CD4-positive, alpha-beta memory T cell (primary cell): ENCODE results near the gene SMCO4. TPM values are rescaled to one million over a fixed set of nuclear protein-coding genes. Genes with fewer than 3 reads are reported as not detected.
A peak's percentile ranks its signal among the peaks of the same experiment; 100 is the strongest.
"Not testable (repeated sequence)": the region's sequence is repeated elsewhere in the genome, so short reads cannot be mapped to it uniquely, and the experiment has no call there.

Source experiments
- CTCF ChIA-PET: fragments of 350-600 bp; sonication (Branson Sonifier 250); formaldehyde crosslinking; loops from one replicate; lab custom pipeline; 2021; ENCODE audit warnings: inconsistent platforms; ENCODE audit not compliant: partially characterized antibody; lab: Charles Lee
- POLR2A ChIA-PET: fragments of 350-600 bp; sonication (Branson Sonifier 250); formaldehyde crosslinking; loops from one replicate; lab custom pipeline; 2021; ENCODE audit not compliant: partially characterized antibody; lab: Charles Lee
- DNase-seq, 5 donors: peaks; one replicate each; pipeline versions ENCODE4 v3.0.0 to v3.0.0-alpha.2; 2020 to 2022; ENCODE audit warnings: mixed read lengths in 1 of 5
- H3K27ac ChIP-seq: one replicate; pipeline ENCODE4 v1.7.0; 2013; ENCODE audit warnings: low read depth, low read length
- H3K27me3 ChIP-seq: 2 replicates; pipeline ENCODE4 v1.7.0; 2013; ENCODE audit warnings: mild to moderate bottlenecking, low read length, moderate library complexity; ENCODE audit not compliant: insufficient read depth
- H3K36me3 ChIP-seq: 2 replicates; pipeline ENCODE4 v1.7.0; 2013; ENCODE audit warnings: mild to moderate bottlenecking, low read length, moderate library complexity; ENCODE audit not compliant: insufficient read depth
- H3K4me1 ChIP-seq: 2 replicates; pipeline ENCODE4 v1.7.0; 2013; ENCODE audit warnings: mild to moderate bottlenecking, low read length, moderate library complexity; ENCODE audit not compliant: insufficient read depth
- H3K4me3 ChIP-seq, 2 donors: one replicate each; pipeline ENCODE4 v1.7.0; 2013; ENCODE audit warnings: low read length in 2 of 2, mild to moderate bottlenecking in 1 of 2
- H3K9me3 ChIP-seq, 2 donors: one replicate each; pipeline ENCODE4 v1.7.0; 2013; ENCODE audit warnings: low read length in 2 of 2, control low read depth in 1 of 2; ENCODE audit not compliant: control insufficient read depth in 1 of 2
- H3K27ac Mint-ChIP-seq, 7 donors: one replicate each; pipeline ENCODE4 v1.8.0; 2020 to 2021; ENCODE audit warnings: mixed read lengths in 7 of 7, mild to moderate bottlenecking in 6 of 7, inconsistent platforms in 3 of 7, moderate library complexity in 3 of 7
- H3K27me3 Mint-ChIP-seq, 2 donors: one replicate each; pipeline ENCODE4 v1.8.0; 2020 to 2021; ENCODE audit warnings: mixed read lengths in 2 of 2
- H3K36me3 Mint-ChIP-seq, 2 donors: one replicate each; pipeline ENCODE4 v1.8.0; 2020 to 2021; ENCODE audit warnings: mixed read lengths in 2 of 2, inconsistent platforms in 1 of 2, mild to moderate bottlenecking in 1 of 2
- H3K4me1 Mint-ChIP-seq, 4 donors: one replicate each; pipeline ENCODE4 v1.8.0; 2020 to 2021; ENCODE audit warnings: mixed read lengths in 4 of 4, mild to moderate bottlenecking in 1 of 4
- H3K4me3 Mint-ChIP-seq, 8 donors: one replicate each; pipeline ENCODE4 v1.8.0; 2020 to 2021; ENCODE audit warnings: mixed read lengths in 8 of 8, mild to moderate bottlenecking in 7 of 8, moderate library complexity in 6 of 8, inconsistent platforms in 3 of 8
- H3K9me3 Mint-ChIP-seq, 8 donors: one replicate each; pipeline ENCODE4 v1.8.0; 2020 to 2021; ENCODE audit warnings: mixed read lengths in 8 of 8, mild to moderate bottlenecking in 5 of 8, inconsistent platforms in 3 of 8, moderate library complexity in 1 of 8
- intact Hi-C: fragments of 100-400 bp; cut with micrococcal nuclease; formaldehyde crosslinking; loops from one replicate; pipeline ENCODE4 v1.15.1; 2023
- polyA plus RNA-seq, 2 donors: library from polyadenylated mRNA; unstranded; fragments of 300-500 nt; fragmentation: Illumina TruSeq; gene quantifications; one replicate each; pipeline ENCODE4 v1.2.3, GENCODE V29; 2021
- total RNA-seq, 2 experiments: library from RNA; stranded (reverse); gene quantifications; one replicate each; pipeline ENCODE4 v1.2.3, GENCODE V29; 2021

Gene SMCO4, protein sequence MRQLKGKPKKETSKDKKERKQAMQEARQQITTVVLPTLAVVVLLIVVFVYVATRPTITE
- 10 to 100 TPM; 14.5 to 14.7 TPM for total RNA-seq
- polyA plus RNA-seq, result 10 to 100 TPM; 13.1 to 16.2 TPM

DNA sequence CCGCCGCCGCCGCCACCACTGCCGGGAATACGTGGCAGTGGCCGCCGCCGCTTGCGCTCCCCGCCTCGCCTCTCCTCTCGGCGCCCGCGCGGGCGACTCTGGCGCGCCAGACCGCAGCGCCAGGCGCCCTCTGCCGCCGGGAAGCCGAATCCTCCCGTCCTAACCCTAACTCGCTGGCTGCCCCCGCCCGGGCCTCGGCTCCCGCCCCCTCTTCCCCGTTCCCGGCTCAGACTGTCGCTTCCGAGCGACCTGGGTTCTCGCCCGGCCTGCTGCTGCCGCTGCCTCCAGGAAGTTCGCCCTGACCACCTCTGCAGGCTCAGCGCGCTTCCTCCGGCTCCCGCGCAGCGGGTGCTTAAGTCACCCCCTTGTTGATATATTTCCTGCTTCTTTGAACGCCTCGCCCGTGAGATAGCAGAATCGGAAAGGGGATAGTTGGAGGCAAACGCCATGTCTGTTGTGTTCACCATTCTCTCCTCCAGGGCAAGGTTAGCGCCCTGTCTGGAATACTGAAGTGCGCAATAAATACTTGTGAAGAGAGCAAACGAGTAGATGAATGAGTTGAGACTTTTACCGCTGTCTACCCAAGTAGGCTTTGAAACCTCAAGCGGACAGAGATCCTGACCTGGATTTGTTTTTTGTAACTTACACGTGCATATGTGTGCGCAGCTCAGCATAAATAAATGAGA is at the start of gene SMCO4:
SMCO4 (minus strand) TSS at position 100 of the 686 bp plus-strand sequence. CDS start 64,202 bp downstream, outside the sequence.
- intact Hi-C loops, result loop anchor here (1.0 to 10.0 kb wide), 7 partner anchors 107 to 949 kb away; partner anchors contain the start of genes ANKRD49, C11orf54, MRE11 and TAF1D
- Histone ChIP-seq H3K9me3 (no peaks in the 10 kb centered on the region), H3K27me3 (no peaks in the 10 kb centered on the region), H3K4me1 (peaks cover 13% of the 10 kb centered on the region), H3K36me3 (no peaks in the 10 kb centered on the region), H3K27ac (peak within 1 kb of the TSS; percentile 41), H3K4me3 (peak within 1 kb of the TSS; percentile 39 to 54)
- DNase-seq, result peak; percentile 58 to 70 (median 59)
- Mint-ChIP-seq H3K27me3 (peaks cover 0 to 3% of the 10 kb centered on the region in 2 donors), H3K4me3 (peak within 1 kb of the TSS; percentile 88 to 96 (median 92)), H3K27ac (peak within 1 kb of the TSS; percentile 79 to 93 (median 88)), H3K9me3 (no peaks in the 10 kb centered on the region), H3K36me3 (peaks cover 0 to 5% of the 10 kb centered on the region in 2 donors), H3K4me1 (peaks cover 21 to 37% (median 29%) of the 10 kb centered on the region in 4 donors)
- ChIA-PET POLR2A (interaction anchor here (2.1 to 2.3 kb wide), 2 partner anchors 11 to 17 kb away, joined by 14 to 17 read pairs; no protein-coding TSS in a partner anchor), CTCF (interaction anchor here (0.6 to 1.0 kb wide), 3 partner anchors 109 to 542 kb away, joined by 3 to 4 read pairs (median 3); no protein-coding TSS in a partner anchor)

DNA sequence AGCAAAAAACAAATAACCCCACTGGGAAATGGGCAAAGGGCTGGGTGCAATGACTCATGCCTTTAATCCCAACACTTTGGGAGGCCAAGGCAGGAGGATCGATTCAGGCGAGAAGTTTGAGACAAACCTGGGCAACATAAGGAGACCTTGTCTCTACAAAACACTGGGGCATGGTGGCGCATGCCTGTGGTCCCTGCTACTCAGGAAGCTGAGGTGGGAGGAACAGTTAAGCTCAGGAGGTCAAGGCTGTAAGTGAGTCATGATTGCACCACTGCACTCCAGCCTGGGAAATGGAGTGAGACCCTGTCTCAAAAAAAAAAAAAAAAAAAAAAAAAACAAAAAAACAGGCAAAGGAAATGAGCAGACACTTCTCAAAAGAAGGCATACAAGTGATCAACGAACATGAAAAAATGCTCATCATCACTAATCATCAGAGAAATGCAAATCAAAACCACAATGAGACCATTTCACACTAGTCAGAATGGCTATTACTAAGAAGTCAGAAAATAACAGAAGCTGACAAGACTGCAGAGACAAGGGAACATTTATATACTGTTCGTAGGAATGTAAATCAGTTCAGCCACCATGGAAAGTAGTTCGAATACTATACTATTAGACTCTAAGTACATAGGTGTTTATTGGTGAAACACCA is 48.2 kb upstream of the SMCO4 start:
- POLR2A ChIA-PET, result no interaction called here
- no peaks in the 10 kb centered on the region for H3K9me3 ChIP-seq
- Mint-ChIP-seq H3K27me3 (peaks cover 0 to 3% of the 10 kb centered on the region in 2 donors), H3K36me3 (no peaks in the 10 kb centered on the region), H3K9me3 (no peaks in the 10 kb centered on the region), H3K27ac (peak overlapping the region in 1 of 7 donors; percentile 29), H3K4me3 (no peak overlapping the region), H3K4me1 (peaks cover 0 to 8% (median 0%) of the 10 kb centered on the region in 4 donors)
- CTCF ChIA-PET, result no interaction called here
- H3K36me3 ChIP-seq, result no peaks in the 10 kb centered on the region
- H3K27ac ChIP-seq, result no peak overlapping the region
- no peaks in the 10 kb centered on the region for H3K27me3 ChIP-seq
- no peak overlapping the region for H3K4me3 ChIP-seq
- no peak for DNase-seq
- no peaks in the 10 kb centered on the region for H3K4me1 ChIP-seq
- intact Hi-C loops, result no loop called here

DNA sequence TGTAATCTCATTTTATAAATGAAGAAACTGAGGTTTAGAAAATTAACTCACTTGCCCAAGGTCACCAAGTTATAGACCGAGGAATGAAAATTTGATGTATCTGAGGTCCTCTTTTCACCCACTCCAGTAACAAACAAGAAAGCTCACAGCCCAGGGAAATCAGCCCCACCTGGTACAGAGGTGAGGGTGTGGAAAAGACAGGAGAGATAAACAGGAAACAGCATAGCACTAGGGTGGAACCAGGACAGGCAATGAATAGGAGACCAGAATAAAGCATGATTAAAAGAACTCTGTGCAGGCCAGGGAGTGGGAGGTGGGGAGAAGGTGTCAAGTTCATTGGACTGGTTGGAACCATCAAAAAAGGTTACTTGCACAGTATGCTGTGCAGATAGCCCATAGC is 46.2 kb upstream of the SMCO4 start:
- Mint-ChIP-seq H3K27ac (no peak overlapping the region), H3K4me1 (peaks cover 0 to 8% (median 0%) of the 10 kb centered on the region in 4 donors), H3K36me3 (no peaks in the 10 kb centered on the region)

DNA sequence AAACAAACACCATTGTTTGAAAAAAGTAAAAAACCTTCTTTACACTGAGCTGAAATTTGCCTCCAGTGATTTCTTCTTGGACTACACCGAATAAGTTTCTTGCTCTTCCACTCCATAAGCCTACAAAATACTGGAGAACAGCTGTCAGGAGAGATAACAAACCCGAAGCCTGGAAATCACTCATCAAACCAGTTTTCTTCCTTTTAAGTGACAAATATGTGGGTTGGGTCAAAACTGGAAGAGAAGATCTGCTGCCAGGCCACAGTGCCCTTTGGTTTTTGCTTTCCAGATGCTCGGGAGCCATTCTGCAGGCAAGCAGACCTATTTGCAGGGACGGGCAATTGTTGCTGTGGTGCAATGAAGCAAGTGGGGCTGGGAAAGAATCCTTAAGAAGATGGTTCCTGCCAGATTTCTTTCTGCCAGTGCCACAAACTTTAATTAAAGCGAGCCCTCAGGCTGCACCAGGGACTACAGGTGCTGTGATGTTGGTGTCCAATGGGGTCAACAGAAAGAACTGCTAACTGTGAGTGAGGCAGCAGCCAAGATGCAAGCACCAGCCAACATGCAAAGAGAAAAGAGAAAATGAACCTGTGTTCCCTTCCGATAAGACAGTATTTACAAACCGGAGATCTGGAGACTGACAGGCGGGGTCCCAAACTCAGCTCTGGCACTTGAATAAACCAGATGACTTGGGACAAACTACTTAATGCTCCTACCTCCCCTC is 44.8 kb upstream of the SMCO4 start:
- ChIA-PET POLR2A (no interaction called here), CTCF (no interaction called here)
- H3K27ac Mint-ChIP-seq, result no peak overlapping the region
- peaks cover 0 to 4% (median 0%) of the 10 kb centered on the region in 8 donors for H3K9me3 Mint-ChIP-seq
- Histone ChIP-seq H3K36me3 (no peaks in the 10 kb centered on the region), H3K9me3 (no peaks in the 10 kb centered on the region), H3K4me3 (no peak overlapping the region), H3K27me3 (no peaks in the 10 kb centered on the region), H3K27ac (no peak overlapping the region), H3K4me1 (no peaks in the 10 kb centered on the region)
- peaks cover 7 to 10% of the 10 kb centered on the region in 2 donors for H3K27me3 Mint-ChIP-seq
- H3K4me1 Mint-ChIP-seq, result peaks cover 0 to 8% (median 0%) of the 10 kb centered on the region in 4 donors
- no peak overlapping the region for H3K4me3 Mint-ChIP-seq
- no peaks in the 10 kb centered on the region for H3K36me3 Mint-ChIP-seq
- DNase-seq, result no peak
- intact Hi-C loops, result no loop called here

More for the DNA sequence above, 46.2 kb upstream of the SMCO4 start:
- Mint-ChIP-seq H3K9me3 (no peaks in the 10 kb centered on the region), H3K4me3 (no peak overlapping the region), H3K27me3 (peaks cover 1 to 3% of the 10 kb centered on the region in 2 donors)
- no peak overlapping the region for H3K27ac ChIP-seq
- no peak for DNase-seq
- no peaks in the 10 kb centered on the region for H3K9me3 ChIP-seq
- no peak overlapping the region for H3K4me3 ChIP-seq
- no peaks in the 10 kb centered on the region for H3K27me3 ChIP-seq
- intact Hi-C loops, result no loop called here
- CTCF ChIA-PET, result no interaction called here
- POLR2A ChIA-PET, result no interaction called here
- H3K4me1 ChIP-seq, result no peaks in the 10 kb centered on the region
- no peaks in the 10 kb centered on the region for H3K36me3 ChIP-seq

GRCh38 chr11:93587425-93587824 is 44.2 kb upstream of the SMCO4 start:
- H3K27me3 ChIP-seq, H3K9me3 Mint-ChIP-seq, H3K27ac ChIP-seq, H3K9me3 ChIP-seq, H3K4me1 ChIP-seq, H3K27ac Mint-ChIP-seq, intact Hi-C loops, H3K36me3 Mint-ChIP-seq, H3K36me3 ChIP-seq, DNase-seq, H3K4me3 Mint-ChIP-seq, H3K4me1 Mint-ChIP-seq, POLR2A ChIA-PET, H3K4me3 ChIP-seq: not testable (repeated sequence)
- CTCF ChIA-PET, result interaction anchor here (1.6 kb wide), 1 partner anchor 10 kb away, joined by 4 read pairs; no protein-coding TSS in a partner anchor
- peaks cover 7 to 13% of the 10 kb centered on the region in 2 donors for H3K27me3 Mint-ChIP-seq

- ChIA-PET CTCF (interaction anchor here (1.6 kb wide), 1 partner anchor 9 kb away, joined by 4 read pairs; no protein-coding TSS in a partner anchor), POLR2A (no interaction called here)
- Histone ChIP-seq H3K27me3 (no peaks in the 10 kb centered on the region), H3K4me1 (no peaks in the 10 kb centered on the region), H3K9me3 (no peaks in the 10 kb centered on the region), H3K4me3 (no peak overlapping the region), H3K27ac (no peak overlapping the region), H3K36me3 (no peaks in the 10 kb centered on the region)
- H3K4me3 Mint-ChIP-seq, result no peak overlapping the region
- H3K27ac Mint-ChIP-seq, result no peak overlapping the region
- peaks cover 0 to 5% (median 3%) of the 10 kb centered on the region in 8 donors for H3K9me3 Mint-ChIP-seq
- H3K27me3 Mint-ChIP-seq, result peaks cover 9 to 21% of the 10 kb centered on the region in 2 donors
- DNase-seq, result no peak
- H3K36me3 Mint-ChIP-seq, result no peaks in the 10 kb centered on the region
- intact Hi-C loops, result no loop called here
- H3K4me1 Mint-ChIP-seq, result peaks cover 0 to 3% (median 0%) of the 10 kb centered on the region in 4 donors
Measured at GRCh38 chr11:93585758-93586157, 42.6 kb upstream of the SMCO4 start.
